BLaER1 treated with 17β-estradiol and CSF1 and Interleukin-3, amounts not matched to agents 10 nM and 100 nM (cell line): ENCODE measurements around the gene MAD1L1.

ENCODE experiments used
- H3K27ac ChIP-seq, 11 experiments: shearing (Covaris generic); formaldehyde crosslinking; 2 replicates each; pipeline ENCODE4 v1.8.1; 2022
- H3K27me3 ChIP-seq, 11 experiments: shearing (Covaris generic); formaldehyde crosslinking; 2 replicates each; pipeline ENCODE4 v1.8.1; 2022
- H3K36me3 ChIP-seq, 11 experiments: shearing (Covaris generic); formaldehyde crosslinking; 2 replicates each; pipeline ENCODE4 v1.8.1; 2022
- H3K4me1 ChIP-seq, 10 experiments: shearing (Covaris generic); formaldehyde crosslinking; 2 replicates each; pipeline ENCODE4 v1.8.1; 2022
- H3K4me2 ChIP-seq, 11 experiments: shearing (Covaris generic); formaldehyde crosslinking; 2 replicates each; pipeline ENCODE4 v1.8.1; 2022
- H3K4me3 ChIP-seq, 10 experiments: shearing (Covaris generic); formaldehyde crosslinking; 2 replicates each; pipeline ENCODE4 v1.8.1; 2022
- H3K9ac ChIP-seq, 11 experiments: shearing (Covaris generic); formaldehyde crosslinking; 2 replicates each; pipeline ENCODE4 v1.8.1; 2022
- H3K9me3 ChIP-seq, 11 experiments: shearing (Covaris generic); formaldehyde crosslinking; replicated peaks in 1 of 11; 2 replicates each; pipeline ENCODE4 v1.8.1; 2022
- H4K20me1 ChIP-seq, 11 experiments: shearing (Covaris generic); formaldehyde crosslinking; 2 replicates each; pipeline ENCODE4 v1.8.1; 2022
- Cebpa-rat ChIP-seq, 11 experiments: shearing (Covaris generic); IDR thresholded peaks; 2 replicates each; pipeline ENCODE4 v1.8.1; 2022

Gene MAD1L1

GRCh38 chr7:1910827-1911226 is 321.9 kb downstream of the MAD1L1 start:
- Histone ChIP-seq H3K4me1 (peaks cover 30 to 47% (median 35%) of the 10 kb centered on the region in 10 experiments), H3K27me3 (0 out of 22 replicates have a peak, but pooled peaks cover 0 to 8% (median 0%) of the 10 kb centered on the region in 11 experiments), H3K4me2 (no peak overlapping the region), H3K9me3 (no peaks in the 10 kb centered on the region), H3K4me3 (no peak overlapping the region), H3K9ac (no peak overlapping the region), H3K36me3 (peaks cover 0 to 43% (median 20%) of the 10 kb centered on the region in 11 experiments; a peak in 13 of 22 replicates), H4K20me1 (peaks cover 96 to 100% (median 98%) of the 10 kb centered on the region in 11 experiments), H3K27ac (no peak overlapping the region)
- no peak for TF ChIP-seq Cebpa-rat (IDR thresholded peaks at IDR 0.05)

GRCh38 chr7:1910081-1910685 is 322.6 kb downstream of the MAD1L1 start:
- Histone ChIP-seq H3K9ac (no peak overlapping the region), H3K27ac (no peak overlapping the region), H4K20me1 (peaks cover 89 to 100% (median 98%) of the 10 kb centered on the region in 11 experiments), H3K4me1 (peaks cover 25 to 46% (median 34%) of the 10 kb centered on the region in 10 experiments), H3K9me3 (no peaks in the 10 kb centered on the region), H3K27me3 (0 out of 22 replicates have a peak, but pooled peaks cover 0 to 8% (median 0%) of the 10 kb centered on the region in 11 experiments), H3K4me2 (no peak overlapping the region), H3K36me3 (peaks cover 0 to 50% (median 26%) of the 10 kb centered on the region in 11 experiments; a peak in 13 of 22 replicates), H3K4me3 (no peak overlapping the region)
- TF ChIP-seq Cebpa-rat (IDR thresholded peaks at IDR 0.05): no peak

GRCh38 chr7:1909476-1909875 is 323.3 kb downstream of the MAD1L1 start:
- Histone ChIP-seq H3K36me3 (peaks cover 0 to 46% (median 26%) of the 10 kb centered on the region in 11 experiments; a peak in 13 of 22 replicates), H3K27ac (no peak overlapping the region), H3K9ac (no peak overlapping the region), H4K20me1 (peaks cover 82 to 99% (median 92%) of the 10 kb centered on the region in 11 experiments), H3K4me3 (no peak overlapping the region), H3K27me3 (0 out of 22 replicates have a peak, but pooled peaks cover 0 to 8% (median 0%) of the 10 kb centered on the region in 11 experiments), H3K4me2 (no peak overlapping the region), H3K4me1 (peaks cover 24 to 39% (median 27%) of the 10 kb centered on the region in 10 experiments), H3K9me3 (no peaks in the 10 kb centered on the region)
- no peak for TF ChIP-seq Cebpa-rat (IDR thresholded peaks at IDR 0.05)

GRCh38 chr7:1908823-1909420 is 323.8 kb downstream of the MAD1L1 start:
- Histone ChIP-seq H3K36me3 (peaks cover 0 to 43% (median 26%) of the 10 kb centered on the region in 11 experiments; a peak in 13 of 22 replicates), H3K9ac (no peak overlapping the region), H3K4me1 (peaks cover 18 to 33% (median 21%) of the 10 kb centered on the region in 10 experiments), H3K27me3 (0 out of 22 replicates have a peak, but pooled peaks cover 0 to 8% (median 0%) of the 10 kb centered on the region in 11 experiments), H4K20me1 (peaks cover 77 to 97% (median 88%) of the 10 kb centered on the region in 11 experiments), H3K4me2 (no peak overlapping the region), H3K9me3 (no peaks in the 10 kb centered on the region), H3K27ac (no peak overlapping the region), H3K4me3 (no peak overlapping the region)
- no peak for TF ChIP-seq Cebpa-rat (IDR thresholded peaks at IDR 0.05)

GRCh38 chr7:1907751-1908365 is 324.9 kb downstream of the MAD1L1 start:
- no peak overlapping the region for H3K9ac ChIP-seq
- peaks cover 0 to 39% (median 26%) of the 10 kb centered on the region in 11 experiments; a peak in 13 of 22 replicates for H3K36me3 ChIP-seq
- no peak for TF ChIP-seq Cebpa-rat (IDR thresholded peaks at IDR 0.05)
- H3K27me3 ChIP-seq: 0 out of 22 replicates have a peak, but pooled peaks cover 0 to 8% (median 0%) of the 10 kb centered on the region in 11 experiments
- H3K4me3 ChIP-seq: no peak overlapping the region
- H3K9me3 ChIP-seq: no peaks in the 10 kb centered on the region
- H4K20me1 ChIP-seq: peaks cover 68 to 97% (median 84%) of the 10 kb centered on the region in 11 experiments
- H3K4me2 ChIP-seq: no peak overlapping the region
- no peak overlapping the region for H3K27ac ChIP-seq
- peaks cover 7 to 25% (median 12%) of the 10 kb centered on the region in 10 experiments for H3K4me1 ChIP-seq

- H3K4me1 ChIP-seq: peaks cover under 1 to 25% (median 6%) of the 10 kb centered on the region in 10 experiments; a peak in 17 of 20 replicates
- no peaks in the 10 kb centered on the region for H3K9me3 ChIP-seq
- H3K36me3 ChIP-seq: peaks cover 0 to 39% (median 26%) of the 10 kb centered on the region in 11 experiments; a peak in 13 of 22 replicates
- peaks cover 0 to 12% (median 0%) of the 10 kb centered on the region in 11 experiments; a peak in 1 of 22 replicates for H3K27me3 ChIP-seq
- no peak for TF ChIP-seq Cebpa-rat (IDR thresholded peaks at IDR 0.05)
- H4K20me1 ChIP-seq: peaks cover 68 to 97% (median 84%) of the 10 kb centered on the region in 11 experiments
- no peak overlapping the region for H3K4me3 ChIP-seq
- H3K4me2 ChIP-seq: no peak overlapping the region
- no peak overlapping the region for H3K27ac ChIP-seq
- H3K9ac ChIP-seq: no peak overlapping the region
Measured at GRCh38 chr7:1906988-1907745, 325.6 kb downstream of the MAD1L1 start.

DNA sequence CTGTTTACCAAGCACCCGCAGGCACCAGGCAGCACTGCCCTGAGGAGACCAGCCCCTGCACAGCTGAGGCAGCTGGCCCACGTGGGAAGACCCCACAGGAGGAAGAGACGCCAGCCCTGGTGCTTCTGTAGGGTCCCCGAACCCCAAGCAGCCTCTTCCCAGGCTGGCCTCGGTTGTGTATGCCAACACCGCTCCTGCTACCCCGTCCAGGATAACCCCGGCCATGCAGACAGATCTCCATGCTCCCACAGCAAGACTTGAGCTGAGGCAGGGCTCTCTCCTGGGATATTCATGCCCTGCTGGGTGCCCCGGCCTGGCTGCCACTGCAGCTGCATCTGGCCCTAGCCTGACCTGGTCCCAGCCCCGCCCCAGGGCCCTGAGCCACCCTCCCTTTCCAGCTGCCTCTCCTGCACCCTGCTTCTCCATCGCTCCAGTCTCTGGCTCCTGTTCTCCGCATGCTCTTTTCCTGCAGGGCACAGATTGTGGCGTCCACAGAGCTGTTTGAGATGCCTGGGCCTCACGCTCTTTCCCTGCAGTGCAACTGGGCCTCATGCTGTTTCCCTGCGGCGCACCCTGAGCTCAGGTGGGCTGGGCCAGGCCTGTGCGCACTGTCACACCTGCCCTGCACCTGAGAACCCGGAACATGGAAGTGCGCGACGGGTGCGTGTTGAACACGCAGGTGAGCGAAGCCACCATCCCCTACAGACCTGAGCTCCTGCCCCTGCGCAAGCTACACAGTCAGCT is 326.5 kb downstream of the MAD1L1 start:
- H3K4me2 ChIP-seq: no peak overlapping the region
- peaks cover 0 to 31% (median 7%) of the 10 kb centered on the region in 10 experiments; a peak in 9 of 20 replicates for H3K4me1 ChIP-seq
- no peak for TF ChIP-seq Cebpa-rat (IDR thresholded peaks at IDR 0.05)
- no peak overlapping the region for H3K4me3 ChIP-seq
- peaks cover 68 to 97% (median 84%) of the 10 kb centered on the region in 11 experiments for H4K20me1 ChIP-seq
- H3K9me3 ChIP-seq: no peaks in the 10 kb centered on the region
- peaks cover 0 to 42% (median 26%) of the 10 kb centered on the region in 11 experiments; a peak in 13 of 22 replicates for H3K36me3 ChIP-seq
- H3K27ac ChIP-seq: no peak overlapping the region
- no peak overlapping the region for H3K9ac ChIP-seq
- peaks cover 0 to 7% (median 0%) of the 10 kb centered on the region in 11 experiments; a peak in 1 of 22 replicates for H3K27me3 ChIP-seq
